ENCODE measurements around the gene CCNG1.
"Not testable (repeated sequence)": the region's sequence is repeated elsewhere in the genome, so short reads cannot be mapped to it uniquely, and the experiment has no call there.

CCNG1 gene

DNA sequence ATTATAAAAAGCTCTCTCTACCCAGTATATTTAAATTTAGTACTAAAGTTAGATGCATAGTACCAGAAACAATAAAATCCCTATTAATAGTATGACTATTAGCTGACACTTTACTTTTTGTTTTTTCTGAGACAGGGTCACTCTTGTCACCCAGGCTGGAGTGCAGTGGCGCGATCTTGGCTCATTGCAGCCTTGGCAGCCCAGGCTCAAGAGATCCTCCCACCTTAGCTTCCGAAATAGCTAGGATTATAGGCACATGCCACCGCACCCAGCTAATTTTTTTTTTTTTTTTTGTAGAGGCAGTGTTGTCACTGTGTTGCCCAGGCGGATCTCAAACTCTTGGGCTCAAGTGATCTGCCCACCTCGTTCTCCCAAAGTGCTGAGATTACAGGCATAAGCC is 8.0 kb downstream of the CCNG1 start:
- DNase-seq = no peak

DNA sequence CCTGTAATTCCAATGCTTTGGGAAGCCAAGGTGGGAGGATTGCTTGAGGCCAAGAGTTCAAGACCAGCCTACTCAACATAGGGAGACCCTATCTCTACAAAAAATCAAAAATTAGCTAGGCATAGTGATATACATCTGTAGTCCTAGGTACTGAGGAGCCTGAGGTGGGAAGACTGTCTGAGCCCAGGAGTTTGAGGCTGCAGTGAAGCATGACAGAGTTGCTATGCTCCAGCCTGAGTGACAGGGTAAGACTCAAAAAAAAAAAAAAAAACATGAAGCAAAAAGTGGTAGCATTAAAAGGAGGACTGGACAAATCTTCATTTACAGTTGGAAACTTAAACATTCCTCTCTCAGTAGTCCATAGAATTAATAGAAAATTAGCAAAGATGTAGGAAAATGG is 9.8 kb downstream of the CCNG1 start:
- DNase-seq = no peak

GRCh38 chr5:163447875-163448274 is 10.5 kb downstream of the CCNG1 start:
- no peak for DNase-seq

DNA sequence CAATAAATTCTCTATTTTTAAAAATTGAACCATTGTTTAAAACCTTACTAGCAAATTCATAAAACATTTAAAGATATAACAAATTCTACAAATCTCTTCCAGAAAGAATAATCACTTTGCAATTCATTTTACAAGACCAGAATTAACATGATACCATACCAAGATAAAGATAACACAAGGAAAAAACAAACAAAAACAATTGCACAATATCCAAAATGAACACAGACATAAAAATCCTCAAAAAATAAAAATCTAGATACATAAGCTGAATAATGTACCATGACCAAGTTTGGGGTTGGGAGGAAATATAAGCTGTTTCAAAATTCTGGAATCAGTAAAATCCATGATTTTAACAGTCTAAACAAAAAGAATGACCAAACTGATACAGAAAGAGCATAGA is 11.1 kb downstream of the CCNG1 start:
- DNase-seq = no peak

DNA sequence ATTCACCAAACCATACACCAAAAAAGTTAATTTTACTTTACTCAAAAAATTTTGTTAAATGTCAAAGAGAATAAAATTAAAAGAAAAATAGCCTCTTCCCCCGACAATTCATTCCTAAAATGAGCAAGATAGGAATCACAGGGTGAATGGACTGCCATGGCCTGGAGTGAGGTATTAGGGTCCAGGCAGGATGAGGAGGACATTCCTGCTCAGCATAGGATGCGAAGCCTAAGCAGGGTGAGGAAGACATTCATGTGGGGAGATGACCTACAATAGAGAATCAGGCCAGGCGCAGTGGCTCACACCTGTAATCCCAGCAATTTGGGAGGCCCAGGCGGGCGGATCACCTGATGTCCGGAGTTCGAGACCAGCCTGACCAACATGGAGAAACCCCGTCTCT is 14.1 kb downstream of the CCNG1 start:
- DNase-seq = no peak

DNA sequence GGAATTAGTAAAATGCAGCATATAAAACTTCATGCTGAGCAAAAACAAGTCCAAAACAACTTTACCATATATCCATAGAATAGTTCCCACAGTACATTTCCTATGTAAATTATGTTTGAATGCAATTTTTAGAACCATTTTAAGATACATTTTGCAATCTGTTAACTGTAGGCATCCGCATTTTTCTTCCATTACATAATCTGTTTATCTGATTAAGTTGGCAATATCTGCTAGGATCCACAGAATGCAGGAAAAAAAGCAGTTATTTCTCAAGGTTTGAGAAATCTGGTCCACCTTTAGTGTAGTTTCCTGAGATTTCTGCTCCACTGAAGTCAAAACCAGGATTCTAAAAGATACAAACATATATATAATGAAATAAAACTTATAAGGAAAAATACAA is 16.3 kb downstream of the CCNG1 start:
- DNase-seq = no peak

DNA sequence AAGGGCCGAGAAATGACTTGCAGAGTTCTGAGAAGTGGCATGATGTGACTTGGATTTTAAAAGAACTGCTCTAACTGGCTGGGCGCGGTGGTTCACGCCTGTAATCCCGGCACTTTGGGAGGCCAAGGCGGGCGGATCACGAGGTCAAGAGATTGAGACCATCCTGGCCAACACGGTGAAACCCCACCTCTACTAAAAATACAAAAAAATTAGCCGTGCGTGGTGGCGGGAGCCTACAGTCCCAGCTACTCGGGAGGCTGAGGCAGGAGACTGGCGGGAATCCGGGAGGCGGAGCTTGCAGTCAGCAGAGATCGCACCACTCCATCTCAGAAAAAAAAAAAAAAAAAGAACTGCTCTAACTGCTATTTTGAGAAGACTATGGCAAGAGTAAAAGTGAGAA is 18.0 kb downstream of the CCNG1 start:
- DNase-seq = not testable (repeated sequence)

DNA sequence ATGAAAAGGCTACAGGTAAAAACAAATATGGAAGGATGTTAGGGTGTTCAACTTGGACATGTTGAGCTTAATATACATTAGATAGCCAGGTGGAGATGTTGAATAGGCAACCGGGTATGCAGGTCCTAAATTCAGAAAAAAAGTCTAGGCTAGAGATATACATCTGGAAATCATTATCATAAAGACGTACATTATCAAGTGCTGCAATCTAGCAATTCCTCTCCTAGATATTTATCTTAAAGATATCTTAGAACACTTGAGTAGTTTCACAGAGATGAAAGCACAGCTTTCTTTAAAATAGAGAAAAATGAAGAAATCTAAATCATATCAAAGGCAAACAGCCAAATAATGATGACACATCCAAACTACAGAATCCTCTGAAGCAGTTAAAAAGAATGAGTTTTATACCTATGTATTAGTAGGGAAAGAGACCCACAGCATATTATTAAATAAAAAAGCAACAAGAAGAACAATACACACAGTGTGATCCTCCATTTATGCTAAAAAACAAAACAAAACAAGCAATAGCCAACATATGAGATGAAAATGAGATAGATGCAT is 18.7 kb downstream of the CCNG1 start:
- DNase-seq = no peak

DNA sequence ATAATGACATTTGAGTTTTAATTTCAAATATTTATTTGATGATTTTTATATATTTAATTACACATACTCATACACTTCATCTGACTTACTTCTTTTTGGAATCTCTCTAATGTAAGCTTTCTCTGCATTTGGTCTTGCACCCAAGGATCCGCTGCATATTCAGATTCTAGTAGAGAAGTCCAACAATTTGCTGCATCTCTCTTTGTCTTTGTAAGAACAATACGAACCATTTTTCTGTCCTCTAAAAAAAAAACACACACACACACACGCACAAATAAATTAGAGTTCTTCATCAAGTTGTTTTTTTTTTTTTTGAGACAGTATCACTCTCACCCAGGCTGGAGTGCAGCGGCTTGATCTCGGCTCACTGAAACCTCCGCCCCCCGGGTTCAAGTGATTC is 19.4 kb downstream of the CCNG1 start:
- no peak for DNase-seq

DNA sequence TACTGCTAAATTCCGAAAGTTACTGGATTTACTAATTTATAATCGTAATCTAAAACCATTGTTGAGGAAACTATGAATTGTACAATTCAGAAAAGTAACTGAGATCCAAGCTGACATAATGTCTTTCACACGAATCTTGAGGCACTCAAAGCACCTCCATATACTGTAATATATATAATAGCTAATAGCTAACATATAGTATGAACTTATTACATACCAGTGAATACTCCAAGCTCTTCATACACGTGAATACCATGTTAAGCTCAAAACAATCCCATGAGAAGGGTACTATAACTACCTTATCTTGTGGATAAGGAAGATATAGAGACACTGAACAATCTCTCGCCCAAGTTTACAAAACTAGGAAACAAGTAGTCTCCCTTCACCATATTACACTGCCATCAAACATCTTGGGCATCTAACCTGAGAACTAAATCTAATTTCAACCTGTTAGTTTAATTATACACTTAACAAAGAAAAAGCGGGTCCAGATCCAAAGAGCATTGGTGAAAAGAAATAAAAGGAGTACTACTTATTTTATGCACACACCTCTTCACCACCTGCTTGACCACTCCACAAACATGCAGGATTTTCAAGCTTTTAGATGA is 21.5 kb downstream of the CCNG1 start:
- peak in 1 of 2 donors; percentile 6 for DNase-seq

DNA sequence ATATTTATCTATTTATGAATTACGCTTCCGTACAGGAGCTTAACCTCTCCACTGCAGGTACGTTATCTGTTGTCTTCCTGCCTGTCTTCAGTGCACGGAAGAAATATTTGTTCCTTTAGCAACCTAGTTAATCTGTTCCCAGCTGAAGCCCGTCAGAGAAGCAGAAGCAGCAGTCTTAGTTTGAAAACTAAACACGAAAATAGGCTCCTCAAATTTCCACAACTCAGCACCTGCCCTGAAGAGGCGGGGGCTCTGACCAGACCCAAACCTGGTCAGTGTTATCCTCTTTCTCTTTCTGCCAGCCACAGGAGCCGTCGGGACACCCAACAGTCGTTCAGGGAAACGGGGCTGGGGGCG is 22.0 kb downstream of the CCNG1 start:
- no peak for DNase-seq

GRCh38 chr5:163459819-163460561 is 22.6 kb downstream of the CCNG1 start, which contains the start of gene NUDCD2:
TSS of gene NUDCD2 (minus strand) at chr5:163460102. CDS start at chr5:163460050, 52 bp downstream.
- DNase-seq = peak; percentile 96 to 98

DNA sequence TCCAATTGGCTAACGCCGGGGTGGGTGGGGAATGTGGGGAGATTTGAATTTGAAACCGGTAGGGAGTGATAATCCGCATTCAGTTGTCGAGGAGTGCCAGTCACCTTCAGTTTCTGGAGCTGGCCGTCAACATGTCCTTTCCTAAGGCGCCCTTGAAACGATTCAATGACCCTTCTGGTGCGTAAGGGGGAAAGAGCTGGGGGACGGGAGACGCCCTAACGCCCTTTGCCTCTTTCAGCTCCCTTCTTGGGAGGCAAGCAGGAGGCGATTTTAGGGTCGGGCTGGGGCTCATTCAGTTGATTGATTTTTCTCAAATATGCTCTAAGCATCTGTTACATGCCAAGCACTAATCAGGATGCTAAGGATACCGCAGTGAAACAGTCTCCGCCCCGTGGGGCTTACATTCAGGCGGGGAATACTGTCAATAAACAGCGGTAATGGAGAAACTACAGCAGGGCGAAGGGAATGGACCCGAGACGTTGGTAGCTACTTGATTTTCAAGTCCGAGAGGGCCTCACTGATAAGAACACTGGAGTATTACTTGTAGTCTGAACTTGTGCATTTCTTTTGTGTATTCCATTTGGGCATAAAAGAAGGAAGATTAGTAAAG is 23.3 kb downstream of the CCNG1 start, which contains the start of gene HMMR:
Gene HMMR, plus strand, starts transcription at position 71 of the 610 bp plus-strand sequence. Its CDS starts 61 bp downstream, at position 132.
- DNase-seq = no peak

GRCh38 chr5:163463063-163463435 is 25.7 kb downstream of the CCNG1 start:
- DNase-seq = no peak

- DNase-seq = no peak
Observed at GRCh38 chr5:163467682-163468081, 30.3 kb downstream of the CCNG1 start.

- no peak for DNase-seq
Observed at GRCh38 chr5:163473635-163474243, 36.3 kb downstream of the CCNG1 start.

DNA sequence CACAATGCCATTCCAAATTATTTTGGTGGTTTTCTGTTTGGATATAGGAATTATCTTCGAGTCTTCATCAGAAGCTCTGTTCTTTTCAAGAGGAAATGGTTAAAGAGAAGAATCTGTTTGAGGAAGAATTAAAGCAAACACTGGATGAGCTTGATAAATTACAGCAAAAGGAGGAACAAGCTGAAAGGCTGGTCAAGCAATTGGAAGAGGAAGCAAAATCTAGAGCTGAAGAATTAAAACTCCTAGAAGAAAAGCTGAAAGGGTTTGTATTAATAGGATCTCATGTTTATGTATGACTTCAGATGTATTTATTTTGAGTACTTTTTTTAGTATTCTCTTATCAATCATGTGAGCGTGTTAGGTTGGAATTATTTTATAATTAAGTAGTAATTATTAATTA is 38.0 kb downstream of the CCNG1 start:
- DNase-seq = peak in 1 of 2 donors; percentile 33

- DNase-seq = no peak
Observed at GRCh38 chr5:163478126-163478981, 41.0 kb downstream of the CCNG1 start.

DNA sequence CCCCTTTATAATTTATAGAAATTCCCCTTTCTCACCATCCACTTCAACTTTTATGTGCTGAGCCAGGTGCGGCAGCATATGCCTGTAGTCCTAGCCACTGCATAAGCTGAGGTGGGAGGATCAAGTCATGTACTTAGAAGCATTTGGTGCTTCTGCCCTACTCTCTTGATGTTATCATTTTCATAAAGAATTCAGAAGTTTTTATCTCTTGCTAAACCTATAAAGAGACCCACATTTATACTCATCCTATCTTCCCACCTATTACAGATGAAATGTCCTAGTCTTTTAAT is 41.5 kb downstream of the CCNG1 start:
- no peak for DNase-seq

DNA sequence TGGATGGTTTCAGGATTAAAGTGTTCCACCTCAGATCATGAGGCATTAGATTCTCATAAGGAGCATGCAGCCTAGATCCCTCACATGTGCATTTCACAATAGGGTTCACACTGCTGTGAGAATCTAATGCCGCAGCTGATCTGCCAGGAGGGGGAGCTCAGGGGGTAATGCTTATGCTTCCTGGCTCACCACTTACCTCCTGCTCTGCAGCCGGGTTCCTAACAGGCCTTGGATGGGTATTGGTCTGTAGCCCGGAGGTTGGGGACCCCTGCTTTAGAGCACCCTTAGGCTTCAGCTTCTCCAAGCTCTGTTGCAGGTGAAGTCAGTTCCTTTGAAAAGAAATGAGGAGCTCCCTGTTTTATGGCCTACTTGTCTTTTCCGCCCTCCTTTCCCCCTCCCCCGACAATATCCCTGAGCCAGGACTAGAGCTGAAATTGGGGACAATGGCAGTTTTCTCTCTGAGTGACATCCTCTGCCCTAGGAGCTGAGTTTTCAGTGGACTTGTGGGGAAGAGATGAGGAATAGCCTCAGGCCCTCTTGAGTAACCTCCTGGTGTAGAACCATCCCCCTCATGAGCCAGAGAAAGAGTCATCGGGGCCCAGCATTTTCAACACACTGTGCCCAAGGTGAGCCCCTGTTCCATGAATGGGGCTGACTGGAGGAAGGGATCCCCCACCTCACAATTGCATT is 51.8 kb downstream of the CCNG1 start:
- no peak for DNase-seq

DNA sequence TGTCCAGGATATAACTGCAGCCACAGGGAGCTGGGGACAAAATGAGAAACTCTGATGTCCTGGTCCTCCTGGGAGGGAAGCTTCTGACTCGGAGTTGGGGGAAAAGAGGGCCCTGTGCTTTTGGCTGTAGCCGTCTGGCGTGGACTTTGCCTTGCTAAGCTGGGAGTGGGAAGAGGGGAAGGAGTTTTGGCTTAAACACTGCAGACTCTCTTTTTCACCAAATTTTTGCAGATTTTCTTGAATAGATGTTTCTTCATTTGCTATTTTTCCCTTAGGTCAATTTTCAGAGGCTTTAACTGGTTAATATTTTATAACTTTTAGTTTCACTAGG is 52.3 kb downstream of the CCNG1 start:
- no peak for DNase-seq
